GM12878 (cell line): ENCODE results near the gene NHSL2. TPM values are rescaled to one million over a fixed set of nuclear protein-coding genes. Genes with fewer than 3 reads are reported as not detected.

Source experiments
- ATAC-seq: fragments of 200-7000 bp; cut with Tn5 transposase; 3 replicates; pipeline ENCODE4 v1.9.1; 2020; ENCODE audit warnings: mild to moderate bottlenecking, moderate library complexity
- BruUV-seq: library from RNA; stranded (reverse); fragments of 400-500 nt; replicated peaks from 2 replicates; lab custom pipeline; 2021; lab: Mats Ljungman, UMichigan
- CTCF ChIA-PET: fragments of 300-600 bp; sonication (Branson Sonifier 250); formaldehyde crosslinking; extraction: SDS; loops from one replicate; lab custom pipeline; 2021; ENCODE audit warnings: inconsistent platforms; lab: Yijun Ruan, JAX
- POLR2A ChIA-PET: fragments of 350-600 bp; formaldehyde crosslinking; extraction: SDS; loops from one replicate; lab custom pipeline; 2021; ENCODE audit warnings: inconsistent platforms; lab: Charles Lee
- RAD21 ChIA-PET: fragments of 300-600 bp; sonication (Branson Sonifier 250); formaldehyde crosslinking; loops from one replicate; lab custom pipeline; 2023; ENCODE audit warnings: antibody characterized with exemption; ENCODE audit not compliant: unreplicated experiment; lab: Charles Lee
- SMC1A ChIA-PET: fragments of 300-600 bp; sonication (Branson Sonifier 250); formaldehyde crosslinking; loops from one replicate; lab custom pipeline; 2023; ENCODE audit not compliant: unreplicated experiment, uncharacterized antibody; lab: Charles Lee
- DNase-seq: peaks from one replicate; pipeline ENCODE4 v3.0.0-alpha.2; 2011; ENCODE audit warnings: low read depth, low spot score
- FAIRE-seq: peaks from 3 replicates; lab custom pipeline; 2011; peaks lifted over from hg19 to GRCh38; lab: Jason Lieb, UNC
- H2AFZ ChIP-seq: 2 replicates; pipeline ENCODE4 v1.6.0; 2011; ENCODE audit warnings: low read depth, low read length, control low read depth; ENCODE audit not compliant: control insufficient read depth
- H3K27ac ChIP-seq: 2 replicates; pipeline ENCODE4 v1.5.1; 2011; ENCODE audit warnings: control low read depth; ENCODE audit not compliant: control insufficient read depth, insufficient read depth
- H3K27me3 ChIP-seq, 2 experiments: replicated peaks in 1 of 2; 2 replicates each; pipeline versions ENCODE4 v1.6.0 to v1.6.1; 2011; ENCODE audit warnings: low read length in 1 of 2; ENCODE audit not compliant: control insufficient read depth in 2 of 2, insufficient read depth in 2 of 2
- H3K36me3 ChIP-seq, 2 experiments: 2 replicates each; pipeline ENCODE4 v1.5.1; 2011; ENCODE audit warnings: low read length in 1 of 2; ENCODE audit not compliant: control insufficient read depth in 2 of 2, insufficient read depth in 2 of 2
- H3K4me1 ChIP-seq: 2 replicates; pipeline ENCODE4 v1.6.1; 2011; ENCODE audit warnings: mild to moderate bottlenecking, low read length, moderate library complexity, mixed read lengths; ENCODE audit not compliant: control insufficient read depth, insufficient read depth
- H3K4me2 ChIP-seq: 2 replicates; pipeline ENCODE4 v1.6.0; 2011; ENCODE audit warnings: control low read depth; ENCODE audit not compliant: control insufficient read depth, insufficient read depth
- H3K4me3 ChIP-seq: fragments of 200-600 bp; sonication (generic); 2 replicates; pipeline ENCODE4 v1.5.1; 2016
- H3K79me2 ChIP-seq: 2 replicates; pipeline ENCODE4 v1.6.0; 2011; ENCODE audit warnings: low read length; ENCODE audit not compliant: control insufficient read depth, insufficient read depth
- H3K9ac ChIP-seq: 2 replicates; pipeline ENCODE4 v1.8.0; 2011; ENCODE audit warnings: low read length, control low read depth, mixed read lengths; ENCODE audit not compliant: control insufficient read depth, insufficient read depth
- H3K9me3 ChIP-seq: replicated peaks from 3 replicates; pipeline ENCODE4 v1.5.1; 2011; ENCODE audit warnings: mild to moderate bottlenecking, low read length; ENCODE audit not compliant: control insufficient read depth, insufficient read depth
- H4K20me1 ChIP-seq: 2 replicates; pipeline ENCODE4 v1.6.0; 2011; ENCODE audit not compliant: control insufficient read depth, insufficient read depth
- NR2F1 ChIP-seq: fragments of 450-650 bp; conservative IDR thresholded peaks from 2 replicates; pipeline ENCODE4 v1.6.1; 2017; ENCODE audit warnings: mild to moderate bottlenecking
- RCOR1 ChIP-seq: conservative IDR thresholded peaks from 2 replicates; pipeline ENCODE4 v1.6.1; 2012; ENCODE audit warnings: low read depth, low read length, improper control_type of control experiment
- RELB ChIP-seq: fragments of 450-650 bp; IDR thresholded peaks from 2 replicates; pipeline ENCODE4 v1.6.1; 2017; ENCODE audit warnings: low read depth, mild to moderate bottlenecking, moderate library complexity
- RUNX3 ChIP-seq: IDR thresholded peaks from 2 replicates; pipeline ENCODE4 v1.6.1; 2012; ENCODE audit warnings: low read length, inconsistent platforms
- STAT3 ChIP-seq: IDR thresholded peaks from 2 replicates; pipeline ENCODE4 v1.6.1; 2011; ENCODE audit warnings: low read depth, low read length, improper control_type of control experiment
- TCF3 ChIP-seq: IDR thresholded peaks from 2 replicates; pipeline ENCODE4 v1.6.1; 2012; ENCODE audit warnings: low read depth, mild to moderate bottlenecking, low read length, borderline replicate concordance; ENCODE audit not compliant: insufficient read depth
- WGBS: methylation state at CpG from one replicate; pipeline ENCODE4 v1.1.6; 2016; ENCODE audit warnings: low lambda C conversion rate; ENCODE audit not compliant: insufficient replicate concordance, insufficient coverage; ENCODE audit errors: missing lambda C conversion rate; 5-methylcytosine and 5-hydroxymethylcytosine counted together
- in situ Hi-C: fragments of 300-500 bp; cut with MboI; formaldehyde crosslinking; loops from 9 replicates; pipeline ENCODE4 v1.14.3; 2018; ENCODE audit warnings: mixed read lengths
- intact Hi-C: fragments of 100-400 bp; cut with micrococcal nuclease; formaldehyde crosslinking; loops from one replicate; pipeline ENCODE4 v1.14.2; 2022; ENCODE audit not compliant: unreplicated experiment
- polyA plus RNA-seq, 11 experiments: library from polyadenylated mRNA; depleted of rRNA in 4 of 11; unstranded in 6 of 11; stranded (reverse) in 5 of 11; fragments of >200 nt; fragmentation: Nextera tagmentation in 4 of 11; fragmentation: Illumina TruSeq in 1 of 11; extraction: Ambion mirVana in 4 of 11; extraction: Trizol in 1 of 11; gene quantifications; 1 replicate in 1 of 11; 2 replicates in 10 of 11; pipeline versions ENCODE4 v1.2.1 to v1.2.3, GENCODE V29; 2011 to 2016; ENCODE audit warnings: inconsistent platforms in 2 of 11, missing spikeins in 2 of 11, low read depth in 1 of 11
- total RNA-seq, 4 experiments: library from RNA; depleted of rRNA in 3 of 4; stranded (reverse); fragments of >200 nt in 3 of 4; fragmentation: Illumina TruSeq in 1 of 4; extraction: Trizol in 1 of 4; gene quantifications; 2 replicates each; pipeline versions ENCODE4 v1.2.1 to v1.2.3, GENCODE V29; 2013 to 2021

NHSL2 gene
- total and polyA plus RNA-seq, 10 of the 15 experiments (the other 5 are each of a cell fraction or from before 2014, with no cell fraction given): 0.05 to 0.53 (median 0.07) TPM; not detected in 2

GRCh38 chrX:72020204-72020603 lies 109.6 kb downstream of the NHSL2 start:
- H3K4me3 ChIP-seq: no peak overlapping the region
- SMC1A ChIA-PET: interaction anchor here (1.4 to 5.4 kb wide), 3 partner anchors 11 to 105 kb away, joined by 4 to 45 read pairs (median 6); no protein-coding TSS in a partner anchor
- no peaks in the 10 kb centered on the region for H3K36me3 ChIP-seq
- no TSS peak for BruUV-seq
- H3K9me3 ChIP-seq: no peaks in the 10 kb centered on the region
- FAIRE-seq: no peak
- intact Hi-C loops: loop anchor here (1.0 kb wide), 1 partner anchor 106 kb away; no protein-coding TSS in a partner anchor
- CTCF ChIA-PET: interaction anchor here (0.6 to 8.0 kb wide), 7 partner anchors 7 to 105 kb away, joined by 3 to 81 read pairs (median 5); no protein-coding TSS in a partner anchor
- no peak overlapping the region for H3K9ac ChIP-seq
- POLR2A ChIA-PET: no interaction called here
- no peak for ATAC-seq
- H3K4me2 ChIP-seq: 0 out of 2 replicates have a peak overlapping the region, but pooled peaks have one; percentile 15
- RAD21 ChIA-PET: interaction anchor here (5.9 kb wide), 1 partner anchor 106 kb away, joined by 43 read pairs; no protein-coding TSS in a partner anchor
- no peaks in the 10 kb centered on the region for H3K79me2 ChIP-seq
- H2AFZ ChIP-seq: no peak overlapping the region
- H4K20me1 ChIP-seq: no peaks in the 10 kb centered on the region
- H3K27ac ChIP-seq: no peak overlapping the region
- H3K27me3 ChIP-seq: no peaks in the 10 kb centered on the region
- in situ Hi-C loops: loop anchor here (5.0 kb wide), 1 partner anchor 107 kb away; no protein-coding TSS in a partner anchor
- H3K4me1 ChIP-seq: peaks cover 9% of the 10 kb centered on the region
- no peak for DNase-seq
- no peak for TF ChIP-seq STAT3
- TF ChIP-seq TCF3: no peak
- 49% methylated on average over 3 of the region's 3 CpGs for WGBS

GRCh38 chrX:72020788-72021187 lies 110.1 kb downstream of the NHSL2 start:
- CTCF ChIA-PET: interaction anchor here (0.6 to 8.0 kb wide), 9 partner anchors 8 to 506 kb away, joined by 3 to 81 read pairs (median 5); no protein-coding TSS in a partner anchor
- RAD21 ChIA-PET: interaction anchor here (5.9 kb wide), 1 partner anchor 105 kb away, joined by 43 read pairs; no protein-coding TSS in a partner anchor
- Histone ChIP-seq H3K4me1 (peaks cover 9% of the 10 kb centered on the region), H2AFZ (no peak overlapping the region), H3K9ac (no peak overlapping the region), H3K4me2 (no peak overlapping the region), H3K9me3 (no peaks in the 10 kb centered on the region), H3K4me3 (no peak overlapping the region), H3K27me3 (no peaks in the 10 kb centered on the region), H3K79me2 (no peaks in the 10 kb centered on the region), H4K20me1 (no peaks in the 10 kb centered on the region), H3K36me3 (no peaks in the 10 kb centered on the region), H3K27ac (no peak overlapping the region)
- WGBS: 20% methylated on average over 3 of the region's 3 CpGs
- ATAC-seq (peak; percentile 78), FAIRE-seq (peak; percentile 72), DNase-seq (peak; percentile 26)
- intact Hi-C loops (loop anchor here (1.0 kb wide), 1 partner anchor 106 kb away; no protein-coding TSS in a partner anchor), in situ Hi-C loops (loop anchor here (5.0 kb wide), 1 partner anchor 107 kb away; no protein-coding TSS in a partner anchor)
- POLR2A ChIA-PET: interaction anchor here (1.0 to 1.3 kb wide), 2 partner anchors 10 to 104 kb away, joined by 3 read pairs; no protein-coding TSS in a partner anchor
- TF ChIP-seq RELB: no peak
- peak; percentile 62 for TF ChIP-seq RUNX3
- TF ChIP-seq RCOR1: no peak
- no peak for TF ChIP-seq NR2F1
- SMC1A ChIA-PET: interaction anchor here (1.4 to 5.4 kb wide), 3 partner anchors 11 to 105 kb away, joined by 4 to 45 read pairs (median 6); no protein-coding TSS in a partner anchor
- no TSS peak for BruUV-seq
